GM12872 (cell line): Measurements from ENCODE around the gene MPST.
A peak's percentile ranks its signal among the peaks of the same experiment; 100 is the strongest.

Experiments used
- TF ChIP-seq, protein P1 (sequence below): IDR thresholded peaks from 3 replicates; pipeline ENCODE4 v1.5.1; 2011; ENCODE audit warnings: low read depth, mild to moderate bottlenecking, low read length, moderate library complexity; ENCODE audit not compliant: insufficient read depth

Gene MPST

DNA sequence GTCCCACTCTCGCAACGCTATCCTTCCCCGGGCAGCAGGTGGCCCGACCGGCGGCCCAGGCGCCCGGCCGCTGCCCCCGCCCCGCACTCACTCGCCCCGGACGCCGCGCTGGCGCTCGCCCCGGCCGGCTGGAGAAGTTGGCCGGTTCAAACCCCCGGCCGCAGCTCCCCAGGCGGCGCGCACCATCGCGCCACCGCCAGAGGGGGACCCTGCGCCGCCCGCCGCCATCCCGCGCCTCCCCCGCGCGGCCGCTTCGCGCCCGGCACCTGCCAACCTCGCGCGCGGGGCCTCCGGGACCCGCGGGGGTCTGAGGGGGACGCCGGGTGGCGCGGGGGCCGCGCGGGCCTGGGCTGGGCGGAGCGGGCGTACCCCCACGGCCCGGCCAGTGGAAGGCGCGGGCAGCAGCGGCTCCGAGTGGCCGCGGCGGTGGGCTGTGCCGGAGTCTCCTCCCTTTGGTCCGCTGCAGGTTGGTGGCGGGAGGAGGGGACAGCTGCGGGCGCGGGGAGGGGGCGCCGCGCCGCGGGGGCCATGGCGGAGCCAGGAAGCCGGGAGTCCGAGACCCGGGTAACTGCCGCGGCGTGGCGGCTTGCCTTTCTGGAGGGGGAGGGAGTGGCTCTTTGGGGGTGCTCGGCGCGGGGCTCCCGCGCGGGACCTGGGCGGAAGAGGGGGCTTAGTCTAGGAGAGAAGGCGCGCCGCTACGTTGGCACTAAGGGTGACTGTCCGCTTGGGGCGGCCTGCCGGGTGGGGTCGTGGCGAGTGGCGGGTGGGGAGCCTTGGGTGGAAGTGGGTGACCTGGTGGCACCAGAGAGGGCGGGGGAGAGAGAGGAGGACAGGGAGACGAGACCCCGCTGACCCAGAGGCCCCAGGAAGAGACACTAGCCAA lies at the start of gene MPST, which contains the start of gene TST:
Gene MPST (plus strand): TSS at position 434 of the 883 bp plus-strand sequence. CDS start 95 bp downstream, at position 529.
Gene TST (minus strand): TSS at position 139 of the 883 bp plus-strand sequence. CDS start 715 bp downstream, outside the sequence.
- TF ChIP-seq, protein P1, sequence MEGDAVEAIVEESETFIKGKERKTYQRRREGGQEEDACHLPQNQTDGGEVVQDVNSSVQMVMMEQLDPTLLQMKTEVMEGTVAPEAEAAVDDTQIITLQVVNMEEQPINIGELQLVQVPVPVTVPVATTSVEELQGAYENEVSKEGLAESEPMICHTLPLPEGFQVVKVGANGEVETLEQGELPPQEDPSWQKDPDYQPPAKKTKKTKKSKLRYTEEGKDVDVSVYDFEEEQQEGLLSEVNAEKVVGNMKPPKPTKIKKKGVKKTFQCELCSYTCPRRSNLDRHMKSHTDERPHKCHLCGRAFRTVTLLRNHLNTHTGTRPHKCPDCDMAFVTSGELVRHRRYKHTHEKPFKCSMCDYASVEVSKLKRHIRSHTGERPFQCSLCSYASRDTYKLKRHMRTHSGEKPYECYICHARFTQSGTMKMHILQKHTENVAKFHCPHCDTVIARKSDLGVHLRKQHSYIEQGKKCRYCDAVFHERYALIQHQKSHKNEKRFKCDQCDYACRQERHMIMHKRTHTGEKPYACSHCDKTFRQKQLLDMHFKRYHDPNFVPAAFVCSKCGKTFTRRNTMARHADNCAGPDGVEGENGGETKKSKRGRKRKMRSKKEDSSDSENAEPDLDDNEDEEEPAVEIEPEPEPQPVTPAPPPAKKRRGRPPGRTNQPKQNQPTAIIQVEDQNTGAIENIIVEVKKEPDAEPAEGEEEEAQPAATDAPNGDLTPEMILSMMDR = peak; percentile 24; the same call in 1 of the 3 replicates

DNA sequence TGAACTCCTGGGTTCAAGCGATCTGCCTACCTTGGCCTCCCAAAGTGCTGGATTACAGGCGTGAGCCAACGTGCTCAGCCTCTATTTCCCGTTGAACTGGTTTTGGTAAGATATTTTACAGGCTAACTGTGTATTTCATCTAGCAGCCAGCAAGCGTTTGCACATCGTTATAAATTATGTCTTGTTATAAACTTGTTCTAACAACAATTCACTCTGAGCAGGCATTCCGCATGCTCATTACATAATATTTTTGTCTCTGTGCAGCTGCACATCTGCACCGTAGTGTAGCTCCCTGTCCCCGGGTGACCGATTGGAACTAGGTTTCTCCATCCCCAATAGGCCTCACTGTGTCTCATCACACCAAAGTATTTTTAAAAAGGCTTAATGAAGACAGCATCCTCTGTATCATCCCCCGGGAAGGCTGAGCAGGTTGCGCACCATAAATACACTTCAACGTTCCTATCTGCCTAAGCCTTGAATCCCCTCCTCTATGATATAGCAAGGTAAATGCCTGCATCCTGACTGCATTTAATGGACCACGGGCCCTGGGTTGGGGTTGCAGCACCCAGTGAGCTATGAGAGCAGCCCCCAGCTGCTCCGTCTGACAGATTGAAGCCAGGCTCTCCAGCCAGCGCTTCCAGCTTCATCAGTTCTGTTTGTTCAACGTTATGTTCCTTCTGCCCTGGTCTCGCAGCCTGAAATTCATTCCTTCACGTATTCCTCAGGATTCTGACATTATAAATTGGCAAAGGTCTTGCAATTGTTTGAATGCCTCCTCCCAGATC lies 48.0 kb upstream of the MPST start:
- TF ChIP-seq, protein P1 = no peak

DNA sequence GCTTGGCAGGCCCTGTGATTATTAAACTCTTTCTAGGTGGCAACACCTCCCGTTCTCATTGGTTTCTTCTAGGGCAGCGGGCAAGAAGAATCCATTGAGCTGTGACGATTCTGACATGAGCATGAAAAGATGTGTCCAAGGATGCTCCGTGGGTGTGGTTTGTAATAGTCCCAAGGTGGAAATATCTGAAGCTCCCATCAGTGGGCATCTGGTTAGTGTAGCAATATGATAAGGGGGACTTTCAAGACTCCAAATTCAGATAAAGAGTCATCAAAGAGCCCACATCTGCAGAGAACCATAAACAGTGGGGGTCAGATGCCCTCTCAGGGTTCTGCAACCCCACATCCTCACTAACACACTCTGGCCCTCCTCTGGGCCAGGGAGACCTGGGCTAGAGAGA lies 42.9 kb upstream of the MPST start:
- TF ChIP-seq, protein P1 = no peak

DNA sequence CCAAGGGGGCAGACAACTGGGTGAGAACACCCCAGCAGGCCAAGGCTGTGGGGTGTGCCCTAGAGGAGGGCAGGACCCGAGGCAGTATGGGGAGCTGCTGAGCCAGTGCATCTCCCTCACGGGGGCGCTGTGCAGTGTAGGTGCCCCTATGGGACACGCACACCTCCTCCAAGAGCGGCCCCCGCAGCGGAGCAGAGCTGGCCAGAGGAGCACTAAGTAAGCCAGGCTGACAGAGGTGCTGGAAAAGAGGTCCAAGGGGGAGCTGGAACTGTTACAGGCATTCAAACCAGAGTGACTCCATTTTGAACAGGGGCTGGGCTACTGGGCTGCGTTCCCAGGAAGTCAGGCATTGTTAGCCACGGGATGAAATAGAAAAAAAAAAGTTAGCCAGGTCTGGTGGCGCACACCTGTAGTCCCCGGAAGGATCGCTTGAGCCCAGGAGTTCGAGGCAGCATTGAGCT lies 42.1 kb upstream of the MPST start:
- TF ChIP-seq, protein P1 = peak; percentile 81

DNA sequence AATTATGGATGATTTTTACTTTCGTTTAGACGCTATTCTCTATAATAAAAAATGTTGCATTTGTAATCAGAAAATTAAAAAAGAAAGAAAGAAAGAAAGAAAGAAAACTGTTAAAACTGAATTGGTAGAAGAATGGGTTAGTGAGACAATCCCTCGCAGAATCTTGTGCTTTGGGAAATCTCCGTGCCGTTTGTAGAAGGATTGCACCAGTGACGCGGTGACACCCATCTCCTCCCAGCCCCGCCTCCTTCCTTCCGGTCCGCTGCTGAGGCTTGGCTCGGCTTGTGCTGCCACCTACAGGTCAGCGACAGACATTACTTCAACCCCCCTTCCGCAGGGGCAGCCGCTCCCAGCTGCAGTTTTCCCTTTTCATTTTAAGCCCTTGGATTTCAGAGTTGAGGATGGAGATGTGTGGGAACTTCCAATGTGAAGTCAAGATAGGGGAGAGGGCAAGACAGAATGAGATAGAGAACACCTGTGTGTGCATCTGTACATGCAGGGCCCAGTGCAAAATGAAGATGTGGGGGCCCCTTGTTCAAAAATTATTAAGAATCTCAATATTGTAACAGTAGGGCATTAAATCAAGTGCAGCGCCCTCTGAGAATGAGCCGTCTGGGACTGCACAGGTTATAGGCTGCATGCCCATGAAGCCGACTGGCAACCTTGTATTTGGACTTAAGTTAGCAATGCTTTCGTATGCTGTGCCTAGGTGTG lies 41.4 kb upstream of the MPST start:
- TF ChIP-seq, protein P1 = peak; percentile 89

DNA sequence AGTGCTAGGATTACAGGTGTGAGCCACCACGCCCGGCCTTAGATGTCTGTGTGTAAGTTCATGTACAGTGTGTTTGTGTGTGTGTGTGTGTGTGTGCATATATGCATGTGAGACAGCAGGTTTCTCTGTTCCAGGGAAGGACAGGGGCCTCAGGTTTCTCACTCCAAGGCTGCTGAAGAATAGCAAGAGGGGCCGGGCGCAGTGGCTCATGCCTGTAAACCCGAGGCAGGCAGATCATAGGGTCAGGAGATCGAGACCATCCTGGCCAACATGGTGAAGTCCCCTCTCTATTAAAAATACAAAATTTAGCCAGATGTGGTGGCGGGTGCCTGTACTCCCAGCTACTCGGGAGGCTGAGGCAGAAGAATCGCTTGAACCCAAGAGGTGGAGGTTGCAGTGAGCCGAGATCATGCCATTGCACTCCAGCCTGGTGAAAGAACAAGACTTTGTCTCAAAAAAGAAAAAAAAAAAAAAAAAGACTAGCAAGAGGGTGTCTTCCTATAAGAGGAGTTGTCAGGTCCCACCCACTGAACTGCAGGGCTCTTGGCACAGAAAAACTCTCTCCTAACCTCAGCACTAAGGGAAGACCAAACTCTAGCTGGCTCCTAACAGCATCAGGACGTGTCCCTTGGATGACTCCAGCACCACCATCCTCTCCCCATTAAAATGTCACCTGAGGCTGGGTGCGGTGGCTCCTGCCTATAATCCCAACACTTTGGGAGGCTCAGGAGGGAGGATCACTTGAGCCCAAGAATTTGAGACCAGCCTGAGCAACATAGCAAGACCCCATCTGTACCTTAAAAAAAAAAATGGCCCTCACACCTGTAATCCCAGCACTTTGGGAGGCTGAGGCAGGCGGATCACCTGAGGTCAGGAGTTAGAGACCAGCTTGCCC lies 40.3 kb upstream of the MPST start:
- TF ChIP-seq, protein P1 = no peak
